ENCODE measurements around the gene KCNT2. TPM values are rescaled to one million over a fixed set of nuclear protein-coding genes. Genes with fewer than 3 reads are reported as not detected.
"Not testable (repeated sequence)": the region's sequence is repeated elsewhere in the genome, so short reads cannot be mapped to it uniquely, and the experiment has no call there.

Gene KCNT2
- total RNA-seq, 6 donors from 2014 or later, result 2.7 to 9.9 (median 5.9) TPM

DNA sequence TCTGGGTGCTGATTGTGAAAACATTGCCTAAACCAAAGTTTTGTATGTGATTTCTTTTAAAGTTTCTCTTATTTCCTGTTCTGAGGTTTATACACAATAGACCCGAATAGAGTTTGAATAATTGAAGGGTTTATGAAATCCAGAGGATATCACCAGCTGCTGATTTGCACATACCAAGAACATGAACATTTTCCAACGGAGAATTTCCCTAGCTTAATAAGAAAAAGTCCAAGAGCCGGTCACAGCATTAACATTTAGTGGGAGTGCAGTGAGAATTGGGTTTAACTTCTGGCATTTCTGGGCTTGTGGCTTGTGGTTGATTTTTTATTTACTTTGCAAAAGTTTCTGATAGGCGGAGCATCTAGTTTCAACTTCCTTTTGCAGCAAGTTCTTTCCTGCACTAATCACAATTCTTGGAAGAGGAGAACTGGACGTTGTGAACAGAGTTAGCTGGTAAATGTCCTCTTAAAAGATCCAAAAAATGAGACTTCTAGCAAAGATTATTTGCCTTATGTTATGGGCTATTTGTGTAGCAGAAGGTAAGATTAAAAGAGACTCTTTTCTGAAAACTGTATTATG is 43.5 kb upstream of the KCNT2 start, which contains the start of gene CFH:
TSS of gene CFH (plus strand) at position 407 of the 579 bp plus-strand sequence. CDS start at position 482, 75 bp downstream.
- 9 to 12% methylated on average over 5 of the region's 5 CpGs for whole genome bisulfite sequencing, 2 donors
- H3K27me3 ChIP-seq, result no peaks in the 10 kb centered on the region
- H3K4me1 ChIP-seq, result no peaks in the 10 kb centered on the region
- ATAC-seq (ENCODE audit: low FRiP score in 2 of 2) (peak in 1 of 2 donors; percentile 81), DNase-seq (no peak)
- TF ChIP-seq POLR2A (IDR thresholded peaks at IDR 0.05) (peak in 1 of 4 donors; percentile 62), POLR2AphosphoS5 (IDR thresholded peaks at IDR 0.05) (no peak)
- no peaks in the 10 kb centered on the region for H3K9me3 ChIP-seq
- H3K36me3 ChIP-seq, result no peaks in the 10 kb centered on the region
- H3K27ac ChIP-seq, result peak within 1 kb of the TSS; percentile 2 to 61 (median 27)
- H3K4me3 ChIP-seq, result peak within 1 kb of the TSS in 3 of 4 donors; percentile 23 to 36 (median 35)

DNA sequence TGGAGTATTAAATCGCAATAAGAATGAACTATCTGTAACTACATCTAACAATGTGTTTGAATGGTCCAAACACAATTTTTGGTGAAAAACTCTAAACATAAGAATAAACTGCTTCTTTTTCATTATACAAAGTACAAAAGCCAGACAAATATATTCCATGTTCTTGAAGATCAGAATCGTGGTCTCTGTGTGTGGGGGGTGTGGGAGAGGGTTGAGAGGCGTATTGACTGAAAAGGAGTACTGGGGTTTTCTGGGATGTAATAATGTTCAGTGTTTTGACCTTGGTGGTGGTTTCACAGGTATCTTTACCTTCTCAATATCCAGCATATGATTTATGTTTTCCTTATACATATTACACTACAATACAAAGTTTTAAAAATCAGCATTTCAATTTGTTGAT is 42.8 kb upstream of the KCNT2 start:
- ATAC-seq (ENCODE audit: low FRiP score in 2 of 2) (no peak), DNase-seq (no peak)
- TF ChIP-seq POLR2AphosphoS5 (IDR thresholded peaks at IDR 0.05) (no peak), EP300 (IDR thresholded peaks at IDR 0.05) (no peak), POLR2A (IDR thresholded peaks at IDR 0.05) (no peak)
- TF ChIP-seq, protein P1, sequence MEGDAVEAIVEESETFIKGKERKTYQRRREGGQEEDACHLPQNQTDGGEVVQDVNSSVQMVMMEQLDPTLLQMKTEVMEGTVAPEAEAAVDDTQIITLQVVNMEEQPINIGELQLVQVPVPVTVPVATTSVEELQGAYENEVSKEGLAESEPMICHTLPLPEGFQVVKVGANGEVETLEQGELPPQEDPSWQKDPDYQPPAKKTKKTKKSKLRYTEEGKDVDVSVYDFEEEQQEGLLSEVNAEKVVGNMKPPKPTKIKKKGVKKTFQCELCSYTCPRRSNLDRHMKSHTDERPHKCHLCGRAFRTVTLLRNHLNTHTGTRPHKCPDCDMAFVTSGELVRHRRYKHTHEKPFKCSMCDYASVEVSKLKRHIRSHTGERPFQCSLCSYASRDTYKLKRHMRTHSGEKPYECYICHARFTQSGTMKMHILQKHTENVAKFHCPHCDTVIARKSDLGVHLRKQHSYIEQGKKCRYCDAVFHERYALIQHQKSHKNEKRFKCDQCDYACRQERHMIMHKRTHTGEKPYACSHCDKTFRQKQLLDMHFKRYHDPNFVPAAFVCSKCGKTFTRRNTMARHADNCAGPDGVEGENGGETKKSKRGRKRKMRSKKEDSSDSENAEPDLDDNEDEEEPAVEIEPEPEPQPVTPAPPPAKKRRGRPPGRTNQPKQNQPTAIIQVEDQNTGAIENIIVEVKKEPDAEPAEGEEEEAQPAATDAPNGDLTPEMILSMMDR (IDR thresholded peaks at IDR 0.05), result no peak
- H3K9me3 ChIP-seq, result no peaks in the 10 kb centered on the region
- H3K4me3 ChIP-seq, result no peak overlapping the region
- no peaks in the 10 kb centered on the region for H3K27me3 ChIP-seq
- no peaks in the 10 kb centered on the region for H3K4me1 ChIP-seq
- H3K36me3 ChIP-seq, result no peaks in the 10 kb centered on the region
- H3K27ac ChIP-seq, result peak overlapping the region in 3 of 4 donors; percentile 2 to 61 (median 51)
- 75 to 77% methylated on average over 3 of the region's 3 CpGs for WGBS, 2 donors

DNA sequence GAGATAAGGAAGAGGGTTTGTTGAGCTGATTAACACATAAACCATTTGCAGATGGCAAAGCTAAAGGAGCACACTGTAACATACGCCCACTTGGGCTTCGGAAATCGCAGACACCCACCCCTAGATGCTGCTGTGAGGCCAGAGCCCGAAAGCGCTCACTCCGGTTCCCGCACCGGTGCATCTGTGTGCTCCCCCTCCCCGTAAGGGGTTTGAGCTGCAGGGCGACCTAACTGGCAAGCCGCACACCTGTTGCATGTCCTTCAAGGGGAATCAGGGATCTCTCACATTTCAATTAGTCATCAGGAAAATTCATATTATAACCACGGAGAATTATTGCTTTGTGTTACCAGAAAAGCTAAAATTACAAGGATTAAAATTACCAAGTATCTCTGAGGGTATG is 42.2 kb upstream of the KCNT2 start:
- DNase-seq (peak in 1 of 2 donors; percentile 34), ATAC-seq (ENCODE audit: low FRiP score in 2 of 2) (no peak)
- 89% methylated on average over 12 of the region's 12 CpGs for WGBS, 2 donors
- Histone ChIP-seq H3K27ac (no peak overlapping the region), H3K4me1 (no peaks in the 10 kb centered on the region), H3K36me3 (no peaks in the 10 kb centered on the region), H3K4me3 (no peak overlapping the region), H3K9me3 (no peaks in the 10 kb centered on the region), H3K27me3 (no peaks in the 10 kb centered on the region)
- TF ChIP-seq POLR2A (IDR thresholded peaks at IDR 0.05), result no peak
- TF ChIP-seq POLR2AphosphoS5 (IDR thresholded peaks at IDR 0.05), result no peak
- no peak for TF ChIP-seq EP300 (IDR thresholded peaks at IDR 0.05)
- TF ChIP-seq, protein P1 (IDR thresholded peaks at IDR 0.05), result no peak

DNA sequence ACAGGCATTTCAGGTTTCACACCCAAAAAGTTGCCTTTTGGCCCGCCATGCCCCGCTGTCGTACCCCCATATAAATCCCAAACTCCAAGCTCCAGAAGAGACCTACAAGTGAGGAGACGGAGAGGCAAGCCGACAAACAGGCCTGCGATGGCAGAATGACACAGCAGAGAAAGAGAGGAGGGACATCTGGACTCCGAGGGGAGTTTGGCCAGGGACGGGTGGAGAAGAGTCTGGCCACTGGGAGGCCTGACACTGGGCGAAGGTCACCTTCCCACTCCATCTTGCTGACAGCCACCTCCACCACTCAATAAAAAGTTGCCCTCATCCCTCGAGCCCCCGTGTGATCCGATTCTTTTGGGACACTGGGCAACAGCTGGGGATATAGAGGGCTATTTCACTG is 41.8 kb upstream of the KCNT2 start:
- H3K27me3 ChIP-seq, result no peaks in the 10 kb centered on the region
- 91 to 94% methylated on average over 12 of the region's 12 CpGs for WGBS, 2 donors
- H3K36me3 ChIP-seq, result no peaks in the 10 kb centered on the region
- TF ChIP-seq EP300 (IDR thresholded peaks at IDR 0.05), result no peak
- TF ChIP-seq POLR2A (IDR thresholded peaks at IDR 0.05), result no peak
- no peak for TF ChIP-seq POLR2AphosphoS5 (IDR thresholded peaks at IDR 0.05)
- TF ChIP-seq, protein P1 (IDR thresholded peaks at IDR 0.05), result no peak
- no peak for DNase-seq
- no peaks in the 10 kb centered on the region for H3K9me3 ChIP-seq
- H3K27ac ChIP-seq, result no peak overlapping the region
- ATAC-seq (ENCODE audit: low FRiP score in 2 of 2), result no peak
- H3K4me3 ChIP-seq, result no peak overlapping the region
- no peaks in the 10 kb centered on the region for H3K4me1 ChIP-seq

GRCh38 chr1:196640976-196641375 is 32.7 kb upstream of the KCNT2 start:
- WGBS, 2 donors, result 94 to 97% methylated on average over 1 of the region's 1 CpG
- DNase-seq (no peak), ATAC-seq (ENCODE audit: low FRiP score in 2 of 2) (no peak)
- TF ChIP-seq POLR2AphosphoS5 (IDR thresholded peaks at IDR 0.05) (no peak), EP300 (IDR thresholded peaks at IDR 0.05) (no peak), POLR2A (IDR thresholded peaks at IDR 0.05) (no peak)
- TF ChIP-seq, protein P1 (IDR thresholded peaks at IDR 0.05), result no peak
- Histone ChIP-seq H3K4me1 (no peaks in the 10 kb centered on the region), H3K36me3 (no peaks in the 10 kb centered on the region), H3K9me3 (no peaks in the 10 kb centered on the region), H3K27me3 (no peaks in the 10 kb centered on the region), H3K27ac (no peak overlapping the region), H3K4me3 (no peak overlapping the region)

DNA sequence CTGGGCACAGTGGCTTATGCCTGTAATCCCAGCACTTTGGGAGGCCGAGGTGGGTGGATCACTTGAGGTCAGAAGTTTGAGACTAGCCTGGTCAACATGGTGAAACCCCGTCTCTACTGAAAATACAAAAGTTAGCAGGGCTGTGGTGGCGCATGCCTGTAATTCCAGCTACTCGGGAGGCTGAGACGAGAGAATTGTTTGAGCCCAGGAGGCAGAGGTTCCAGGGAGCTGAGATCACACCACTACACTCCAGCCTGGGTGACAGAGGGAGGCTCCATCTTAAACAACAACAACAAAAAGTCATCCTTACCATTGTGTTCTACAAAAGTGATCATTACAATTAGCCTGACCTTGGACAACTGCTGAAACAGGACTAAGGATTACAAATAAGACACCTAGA is 31.1 kb upstream of the KCNT2 start:
- not testable (repeated sequence) for H3K9me3 ChIP-seq; H3K4me1 ChIP-seq; H3K27me3 ChIP-seq; H3K4me3 ChIP-seq; H3K27ac ChIP-seq; ATAC-seq (ENCODE audit: low FRiP score in 2 of 2); H3K36me3 ChIP-seq; DNase-seq
- WGBS, 2 donors, result 62 to 88% methylated on average over 5 of the region's 5 CpGs
